ENCODE results near the gene MAP3K12. TPM values are rescaled to one million over a fixed set of nuclear protein-coding genes. Genes with fewer than 3 reads are reported as not detected.

Gene MAP3K12
- total and polyA plus RNA-seq, 2 of the 13 experiments (the other 11 are each of a cell fraction or from before 2014, with no cell fraction given): 0.20 to 1.1 TPM

DNA sequence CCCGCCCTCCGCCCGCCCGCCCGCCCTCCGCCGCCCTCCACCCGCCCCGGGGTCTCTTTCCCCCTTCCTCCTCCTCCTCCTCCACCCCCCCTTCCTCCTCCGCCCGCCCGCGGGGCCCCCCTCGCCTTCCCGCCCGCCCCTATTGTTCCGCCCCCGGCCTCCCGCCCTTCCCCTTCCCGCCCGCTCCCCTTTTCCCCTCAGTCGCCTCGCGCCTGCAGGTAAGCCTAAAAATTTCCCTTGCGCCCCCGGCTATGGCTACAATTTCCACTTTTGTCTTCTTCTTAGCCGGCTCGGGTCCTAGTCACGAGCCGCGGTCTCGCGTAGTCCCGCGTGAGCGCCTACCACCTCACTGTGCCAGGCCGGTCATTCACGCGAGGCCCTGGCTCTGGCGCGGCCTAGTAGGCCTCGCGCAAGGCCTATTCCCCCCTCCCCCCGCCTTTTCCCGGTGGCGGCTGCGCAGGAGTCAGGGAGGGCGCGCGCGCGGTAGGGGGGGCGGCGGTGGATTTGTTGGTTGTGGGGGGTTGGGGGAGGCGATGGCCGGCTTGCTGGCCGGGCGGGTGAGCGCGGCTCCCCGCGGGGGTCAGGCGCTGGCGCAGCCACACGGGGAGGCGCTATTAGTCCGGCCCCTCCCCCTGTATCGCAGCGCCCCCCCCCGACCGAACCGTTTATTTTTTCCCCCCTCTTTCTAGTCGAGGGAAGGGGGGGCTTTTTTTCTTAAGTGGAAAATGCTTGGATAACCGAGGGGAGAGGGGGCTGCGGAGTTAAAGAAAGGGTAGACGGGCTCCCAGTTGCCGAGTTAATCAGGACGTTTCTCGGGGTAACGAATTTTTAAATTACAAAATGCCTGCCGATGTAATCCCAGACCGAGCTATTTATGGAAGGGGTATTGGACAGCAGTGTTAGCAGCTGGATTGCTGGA lies 46.8 kb downstream of the MAP3K12 start (continued):
- TF ChIP-seq NFKB2 (CRISPR knock-in tag; IDR thresholded peaks at IDR 0.05; ENCODE audit: borderline replicate concordance) (peak; percentile 66; the same call in 1 of the 2 replicates), FOSL2 (CRISPR knock-in tag; IDR thresholded peaks at IDR 0.05) (0 out of 2 replicates have a peak, but pooled peaks have one; percentile 27), ARNTL (CRISPR knock-in tag; IDR thresholded peaks at IDR 0.05) (0 out of 2 replicates have a peak, but pooled peaks have one; percentile 50), REL (CRISPR knock-in tag; conservative IDR thresholded peaks at IDR 0.05) (0 out of 2 replicates have a peak, but pooled peaks have one; percentile 36), PCBP2 (optimal IDR thresholded peaks at IDR 0.05; ENCODE audit: low read depth, low read length, poor library complexity, severe bottlenecking) (no peak), ELF1 (CRISPR knock-in tag; IDR thresholded peaks at IDR 0.05) (0 out of 2 replicates have a peak, but pooled peaks have one; percentile 22), RFX3 (CRISPR knock-in tag; IDR thresholded peaks at IDR 0.05) (no peak), HNRNPK (IDR thresholded peaks at IDR 0.05; ENCODE audit: low read depth, low read length, poor library complexity, severe bottlenecking) (peak; percentile 79), SCMH1 (CRISPR knock-in tag; IDR thresholded peaks at IDR 0.05; ENCODE audit: borderline replicate concordance) (no peak), ISL2 (CRISPR knock-in tag; IDR thresholded peaks at IDR 0.05) (no peak)
- TF ChIP-seq, protein P1, sequence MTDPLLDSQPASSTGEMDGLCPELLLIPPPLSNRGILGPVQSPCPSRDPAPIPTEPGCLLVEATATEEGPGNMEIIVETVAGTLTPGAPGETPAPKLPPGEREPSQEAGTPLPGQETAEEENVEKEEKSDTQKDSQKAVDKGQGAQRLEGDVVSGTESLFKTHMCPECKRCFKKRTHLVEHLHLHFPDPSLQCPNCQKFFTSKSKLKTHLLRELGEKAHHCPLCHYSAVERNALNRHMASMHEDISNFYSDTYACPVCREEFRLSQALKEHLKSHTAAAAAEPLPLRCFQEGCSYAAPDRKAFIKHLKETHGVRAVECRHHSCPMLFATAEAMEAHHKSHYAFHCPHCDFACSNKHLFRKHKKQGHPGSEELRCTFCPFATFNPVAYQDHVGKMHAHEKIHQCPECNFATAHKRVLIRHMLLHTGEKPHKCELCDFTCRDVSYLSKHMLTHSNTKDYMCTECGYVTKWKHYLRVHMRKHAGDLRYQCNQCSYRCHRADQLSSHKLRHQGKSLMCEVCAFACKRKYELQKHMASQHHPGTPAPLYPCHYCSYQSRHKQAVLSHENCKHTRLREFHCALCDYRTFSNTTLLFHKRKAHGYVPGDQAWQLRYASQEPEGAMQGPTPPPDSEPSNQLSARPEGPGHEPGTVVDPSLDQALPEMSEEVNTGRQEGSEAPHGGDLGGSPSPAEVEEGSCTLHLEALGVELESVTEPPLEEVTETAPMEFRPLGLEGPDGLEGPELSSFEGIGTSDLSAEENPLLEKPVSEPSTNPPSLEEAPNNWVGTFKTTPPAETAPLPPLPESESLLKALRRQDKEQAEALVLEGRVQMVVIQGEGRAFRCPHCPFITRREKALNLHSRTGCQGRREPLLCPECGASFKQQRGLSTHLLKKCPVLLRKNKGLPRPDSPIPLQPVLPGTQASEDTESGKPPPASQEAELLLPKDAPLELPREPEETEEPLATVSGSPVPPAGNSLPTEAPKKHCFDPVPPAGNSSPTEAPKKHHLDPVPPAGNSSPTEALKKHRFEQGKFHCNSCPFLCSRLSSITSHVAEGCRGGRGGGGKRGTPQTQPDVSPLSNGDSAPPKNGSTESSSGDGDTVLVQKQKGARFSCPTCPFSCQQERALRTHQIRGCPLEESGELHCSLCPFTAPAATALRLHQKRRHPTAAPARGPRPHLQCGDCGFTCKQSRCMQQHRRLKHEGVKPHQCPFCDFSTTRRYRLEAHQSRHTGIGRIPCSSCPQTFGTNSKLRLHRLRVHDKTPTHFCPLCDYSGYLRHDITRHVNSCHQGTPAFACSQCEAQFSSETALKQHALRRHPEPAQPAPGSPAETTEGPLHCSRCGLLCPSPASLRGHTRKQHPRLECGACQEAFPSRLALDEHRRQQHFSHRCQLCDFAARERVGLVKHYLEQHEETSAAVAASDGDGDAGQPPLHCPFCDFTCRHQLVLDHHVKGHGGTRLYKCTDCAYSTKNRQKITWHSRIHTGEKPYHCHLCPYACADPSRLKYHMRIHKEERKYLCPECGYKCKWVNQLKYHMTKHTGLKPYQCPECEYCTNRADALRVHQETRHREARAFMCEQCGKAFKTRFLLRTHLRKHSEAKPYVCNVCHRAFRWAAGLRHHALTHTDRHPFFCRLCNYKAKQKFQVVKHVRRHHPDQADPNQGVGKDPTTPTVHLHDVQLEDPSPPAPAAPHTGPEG (CRISPR knock-in tag; IDR thresholded peaks at IDR 0.05): peak; percentile 59; the same call in 1 of the 2 replicates
- TF ChIP-seq, protein P2, sequence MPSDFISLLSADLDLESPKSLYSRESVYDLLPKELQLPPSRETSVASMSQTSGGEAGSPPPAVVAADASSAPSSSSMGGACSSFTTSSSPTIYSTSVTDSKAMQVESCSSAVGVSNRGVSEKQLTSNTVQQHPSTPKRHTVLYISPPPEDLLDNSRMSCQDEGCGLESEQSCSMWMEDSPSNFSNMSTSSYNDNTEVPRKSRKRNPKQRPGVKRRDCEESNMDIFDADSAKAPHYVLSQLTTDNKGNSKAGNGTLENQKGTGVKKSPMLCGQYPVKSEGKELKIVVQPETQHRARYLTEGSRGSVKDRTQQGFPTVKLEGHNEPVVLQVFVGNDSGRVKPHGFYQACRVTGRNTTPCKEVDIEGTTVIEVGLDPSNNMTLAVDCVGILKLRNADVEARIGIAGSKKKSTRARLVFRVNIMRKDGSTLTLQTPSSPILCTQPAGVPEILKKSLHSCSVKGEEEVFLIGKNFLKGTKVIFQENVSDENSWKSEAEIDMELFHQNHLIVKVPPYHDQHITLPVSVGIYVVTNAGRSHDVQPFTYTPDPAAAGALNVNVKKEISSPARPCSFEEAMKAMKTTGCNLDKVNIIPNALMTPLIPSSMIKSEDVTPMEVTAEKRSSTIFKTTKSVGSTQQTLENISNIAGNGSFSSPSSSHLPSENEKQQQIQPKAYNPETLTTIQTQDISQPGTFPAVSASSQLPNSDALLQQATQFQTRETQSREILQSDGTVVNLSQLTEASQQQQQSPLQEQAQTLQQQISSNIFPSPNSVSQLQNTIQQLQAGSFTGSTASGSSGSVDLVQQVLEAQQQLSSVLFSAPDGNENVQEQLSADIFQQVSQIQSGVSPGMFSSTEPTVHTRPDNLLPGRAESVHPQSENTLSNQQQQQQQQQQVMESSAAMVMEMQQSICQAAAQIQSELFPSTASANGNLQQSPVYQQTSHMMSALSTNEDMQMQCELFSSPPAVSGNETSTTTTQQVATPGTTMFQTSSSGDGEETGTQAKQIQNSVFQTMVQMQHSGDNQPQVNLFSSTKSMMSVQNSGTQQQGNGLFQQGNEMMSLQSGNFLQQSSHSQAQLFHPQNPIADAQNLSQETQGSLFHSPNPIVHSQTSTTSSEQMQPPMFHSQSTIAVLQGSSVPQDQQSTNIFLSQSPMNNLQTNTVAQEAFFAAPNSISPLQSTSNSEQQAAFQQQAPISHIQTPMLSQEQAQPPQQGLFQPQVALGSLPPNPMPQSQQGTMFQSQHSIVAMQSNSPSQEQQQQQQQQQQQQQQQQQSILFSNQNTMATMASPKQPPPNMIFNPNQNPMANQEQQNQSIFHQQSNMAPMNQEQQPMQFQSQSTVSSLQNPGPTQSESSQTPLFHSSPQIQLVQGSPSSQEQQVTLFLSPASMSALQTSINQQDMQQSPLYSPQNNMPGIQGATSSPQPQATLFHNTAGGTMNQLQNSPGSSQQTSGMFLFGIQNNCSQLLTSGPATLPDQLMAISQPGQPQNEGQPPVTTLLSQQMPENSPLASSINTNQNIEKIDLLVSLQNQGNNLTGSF (CRISPR knock-in tag; IDR thresholded peaks at IDR 0.05): peak; percentile 81
- TF ChIP-seq, protein P3, sequence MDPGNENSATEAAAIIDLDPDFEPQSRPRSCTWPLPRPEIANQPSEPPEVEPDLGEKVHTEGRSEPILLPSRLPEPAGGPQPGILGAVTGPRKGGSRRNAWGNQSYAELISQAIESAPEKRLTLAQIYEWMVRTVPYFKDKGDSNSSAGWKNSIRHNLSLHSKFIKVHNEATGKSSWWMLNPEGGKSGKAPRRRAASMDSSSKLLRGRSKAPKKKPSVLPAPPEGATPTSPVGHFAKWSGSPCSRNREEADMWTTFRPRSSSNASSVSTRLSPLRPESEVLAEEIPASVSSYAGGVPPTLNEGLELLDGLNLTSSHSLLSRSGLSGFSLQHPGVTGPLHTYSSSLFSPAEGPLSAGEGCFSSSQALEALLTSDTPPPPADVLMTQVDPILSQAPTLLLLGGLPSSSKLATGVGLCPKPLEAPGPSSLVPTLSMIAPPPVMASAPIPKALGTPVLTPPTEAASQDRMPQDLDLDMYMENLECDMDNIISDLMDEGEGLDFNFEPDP (CRISPR knock-in tag; conservative IDR thresholded peaks at IDR 0.05): no peak

Data from HepG2 (cell line).